ENCODE measurements around the gene APOA4. TPM values are rescaled to one million over a fixed set of nuclear protein-coding genes. Genes with fewer than 3 reads are reported as not detected.

Gene APOA4
- total and polyA plus RNA-seq, 9 of the 15 experiments (the other 6 are each of a cell fraction or from before 2014, with no cell fraction given) = 0.07 TPM; not detected in 8

- TF ChIP-seq ZBTB49 (CRISPR knock-in tag; IDR thresholded peaks at IDR 0.05; ENCODE audit: borderline replicate concordance) (no peak), ZBTB17 (CRISPR knock-in tag; IDR thresholded peaks at IDR 0.05) (no peak), CTCFL (IDR thresholded peaks at IDR 0.05; ENCODE audit: borderline replicate concordance, insufficient read depth, low read depth, low read length, poor library complexity, severe bottlenecking) (peak; percentile 73), RFX1 (IDR thresholded peaks at IDR 0.05) (no peak), MTA1 (IDR thresholded peaks at IDR 0.05; ENCODE audit: borderline replicate concordance) (no peak), BCLAF1 (IDR thresholded peaks at IDR 0.05; ENCODE audit: borderline replicate concordance in 1 of 2, control insufficient read depth in 1 of 2, low read depth in 2 of 2, low read length in 1 of 2) (no peak), ZBTB8A (IDR thresholded peaks at IDR 0.05; ENCODE audit: partially characterized antibody) (no peak), JUND (IDR thresholded peaks at IDR 0.05; ENCODE audit: borderline replicate concordance, low read depth, low read length) (peak; percentile 16; the same call in 1 of the 2 replicates), JUND (tag; IDR thresholded peaks at IDR 0.05; ENCODE audit: borderline replicate concordance, low read depth, low read length) (no peak), ZNF75A (CRISPR knock-in tag; IDR thresholded peaks at IDR 0.05) (no peak), GATAD2B (IDR thresholded peaks at IDR 0.05; ENCODE audit: borderline replicate concordance) (no peak), ZNF449 (CRISPR knock-in tag; IDR thresholded peaks at IDR 0.05) (no peak), ATF6 (CRISPR knock-in tag; IDR thresholded peaks at IDR 0.05) (no peak), DLX4 (CRISPR knock-in tag; IDR thresholded peaks at IDR 0.05) (no peak)
Observed at GRCh38 chr11:116835791-116836631, 12.9 kb upstream of the APOA4 start (continued).
